ENCODE data around the gene GLT1D1.
"Not testable (repeated sequence)": the region's sequence is repeated elsewhere in the genome, so short reads cannot be mapped to it uniquely, and the experiment has no call there.

DNA sequence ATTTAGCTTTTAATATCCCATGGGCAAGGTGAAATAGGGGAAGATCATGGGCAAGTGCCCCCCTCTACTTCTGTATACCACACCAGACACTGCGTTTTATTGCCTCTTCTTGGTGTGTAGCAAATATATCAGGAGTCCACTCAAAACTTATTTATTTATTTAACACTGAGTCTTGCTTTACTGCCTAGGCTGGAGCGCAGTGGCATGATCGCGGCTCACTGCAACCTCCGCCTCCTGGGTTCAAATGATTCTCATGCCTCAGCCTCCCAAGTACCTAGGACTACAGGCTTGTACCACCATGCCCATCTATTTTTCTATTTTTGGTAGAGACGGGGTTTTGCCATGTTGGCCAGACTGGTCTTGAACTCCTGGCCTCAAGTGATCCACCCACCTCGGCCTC is 1.8 kb upstream of the GLT1D1 start:
- TF ChIP-seq, protein P1, sequence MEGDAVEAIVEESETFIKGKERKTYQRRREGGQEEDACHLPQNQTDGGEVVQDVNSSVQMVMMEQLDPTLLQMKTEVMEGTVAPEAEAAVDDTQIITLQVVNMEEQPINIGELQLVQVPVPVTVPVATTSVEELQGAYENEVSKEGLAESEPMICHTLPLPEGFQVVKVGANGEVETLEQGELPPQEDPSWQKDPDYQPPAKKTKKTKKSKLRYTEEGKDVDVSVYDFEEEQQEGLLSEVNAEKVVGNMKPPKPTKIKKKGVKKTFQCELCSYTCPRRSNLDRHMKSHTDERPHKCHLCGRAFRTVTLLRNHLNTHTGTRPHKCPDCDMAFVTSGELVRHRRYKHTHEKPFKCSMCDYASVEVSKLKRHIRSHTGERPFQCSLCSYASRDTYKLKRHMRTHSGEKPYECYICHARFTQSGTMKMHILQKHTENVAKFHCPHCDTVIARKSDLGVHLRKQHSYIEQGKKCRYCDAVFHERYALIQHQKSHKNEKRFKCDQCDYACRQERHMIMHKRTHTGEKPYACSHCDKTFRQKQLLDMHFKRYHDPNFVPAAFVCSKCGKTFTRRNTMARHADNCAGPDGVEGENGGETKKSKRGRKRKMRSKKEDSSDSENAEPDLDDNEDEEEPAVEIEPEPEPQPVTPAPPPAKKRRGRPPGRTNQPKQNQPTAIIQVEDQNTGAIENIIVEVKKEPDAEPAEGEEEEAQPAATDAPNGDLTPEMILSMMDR (IDR thresholded peaks at IDR 0.05) = not testable (repeated sequence)
- TF ChIP-seq EZH2 (IDR thresholded peaks at IDR 0.05) = not testable (repeated sequence)
